Heart left ventricle (tissue), 16 donors: ENCODE measurements around the gene DDX60. TPM values are rescaled to one million over a fixed set of nuclear protein-coding genes. Genes with fewer than 3 reads are reported as not detected.
"Not testable (repeated sequence)": the region's sequence is repeated elsewhere in the genome, so short reads cannot be mapped to it uniquely, and the experiment has no call there.

Source experiments
- ATAC-seq, 4 donors: fragments of 200-7000 bp; cut with Tn5 transposase; one replicate each; pipeline ENCODE4 v1.9.1; 2020 to 2022; ENCODE audit warnings: moderate library complexity in 4 of 4, mild to moderate bottlenecking in 3 of 4, moderate number of reproducible peaks in 1 of 4
- DNase-seq, 5 donors: peaks; one replicate each; pipeline ENCODE4 v3.0.0-alpha.2; 2020
- H3K27ac ChIP-seq, 12 donors: fragments of 200-600 bp; sonication (generic) in 4 of 12; one replicate each; pipeline versions ENCODE4 v1.5.0 to v1.8.0; 2016 to 2022; ENCODE audit warnings: mild to moderate bottlenecking in 2 of 12
- H3K27me3 ChIP-seq, 9 donors: fragments of 200-600 bp; sonication (generic) in 2 of 9; one replicate each; pipeline versions ENCODE4 v1.5.1 to v1.8.0; 2016 to 2022; ENCODE audit warnings: mild to moderate bottlenecking in 3 of 9
- H3K36me3 ChIP-seq, 9 donors: fragments of 200-600 bp; sonication (generic) in 2 of 9; one replicate each; pipeline versions ENCODE4 v1.5.0 to v1.8.0; 2018 to 2022; ENCODE audit warnings: mild to moderate bottlenecking in 2 of 9
- H3K4me1 ChIP-seq, 12 donors: fragments of 200-600 bp; sonication (generic) in 4 of 12; one replicate each; pipeline versions ENCODE4 v1.5.0 to v1.8.0; 2016 to 2022; ENCODE audit warnings: mild to moderate bottlenecking in 3 of 12
- H3K4me3 ChIP-seq, 12 donors: fragments of 200-600 bp; sonication (generic) in 4 of 12; one replicate each; pipeline versions ENCODE4 v1.5.0 to v1.8.0; 2017 to 2022; ENCODE audit warnings: mild to moderate bottlenecking in 9 of 12, moderate library complexity in 4 of 12
- H3K9me3 ChIP-seq, 12 donors: fragments of 200-600 bp; sonication (generic) in 4 of 12; one replicate each; pipeline versions ENCODE4 v1.5.0 to v1.8.0; 2016 to 2022; ENCODE audit warnings: mild to moderate bottlenecking in 1 of 12
- POLR2A ChIP-seq, 2 donors: fragments of 450-650 bp; IDR thresholded peaks; one replicate each; pipeline ENCODE4 v1.6.1; 2017; ENCODE audit warnings: antibody characterized with exemption in 2 of 2, mild to moderate bottlenecking in 2 of 2, moderate library complexity in 2 of 2
- WGBS, 4 donors: extraction: QIAGEN DNeasy Blood & Tissue Kit in 2 of 4; methylation state at CpG; one replicate each; pipeline versions ENCODE4 v1.1.5 to v1.1.7; 2013 to 2018; 5-methylcytosine and 5-hydroxymethylcytosine counted together
- intact Hi-C, 10 donors: fragments of 100-400 bp; cut with DNase I; formaldehyde crosslinking; loops; one replicate each; pipeline versions ENCODE4 v1.11.1 to v1.14.2; 2022
- polyA plus RNA-seq, 2 donors: library from polyadenylated mRNA; stranded (reverse); fragments of 200-250 nt; gene quantifications; one replicate each; pipeline ENCODE4 v1.2.3, GENCODE V29; 2013
- total RNA-seq, 9 donors: library from RNA; depleted of rRNA in 2 of 9; stranded (reverse); fragments of >200 nt in 2 of 9; fragmentation: NEBNext Ultra II Directional in 3 of 9; extraction: Animal tissue kit (Norgen Biotek cat#: 25700) in 3 of 9; gene quantifications; one replicate each; pipeline versions ENCODE4 v1.1.0 to v1.2.4, GENCODE V29; 2016 to 2023
- TF ChIP-seq, protein P1 (sequence below), 12 donors: fragments of 200-600 bp; sonication (generic) in 4 of 12; IDR thresholded peaks; one replicate each; pipeline versions ENCODE4 v1.5.0 to v1.8.0; 2018 to 2022; ENCODE audit warnings: antibody characterized with exemption in 12 of 12, mild to moderate bottlenecking in 5 of 12
- donor health status: ischemic (EF 13 %, LVEDD 7.1; RV severe dilation, severe dysfunction).
- donor health status: healthy with polysubstance abuse.
- donor health status: DM: no; HTN: yes; CAD: no.
- donor health status: DM: no; HTN: no; CAD: no.
- donor health status: ischemic (EF 25% LVEDD 6.9; RV normal size, moderate dysfunction).
- donor health status: ischemic (EF 25% LVEDD 5.7; RV mildly dilated, moderate dysfunction).
- donor health status: healthy.
- donor health status: DM: yes; HTN: yes; CAD: no.
- donor health status: ischemic (EF 35%, LVEDD 5.7; RV mildly dilated, moderate dysfunction).
- donor health status: nonischemic (EF 11% LVEDD 7.7; RV severe dilation, severe dysfunction).
- donor health status: DM: yes; HTN: yes; CAD: no.
- donor health status: PGD.
- donor health status: ischemic (EF 29% LVEDD 5.4; RV normal size, mild dysfunction).
- donor health status: nonischemic (EF 23%, LVEDD 6.1; RV moderate dilation, normal function).

The DDX60 gene
- total and polyA plus RNA-seq, 11 donors: 1.4 to 27.2 (median 8.7) TPM

DNA sequence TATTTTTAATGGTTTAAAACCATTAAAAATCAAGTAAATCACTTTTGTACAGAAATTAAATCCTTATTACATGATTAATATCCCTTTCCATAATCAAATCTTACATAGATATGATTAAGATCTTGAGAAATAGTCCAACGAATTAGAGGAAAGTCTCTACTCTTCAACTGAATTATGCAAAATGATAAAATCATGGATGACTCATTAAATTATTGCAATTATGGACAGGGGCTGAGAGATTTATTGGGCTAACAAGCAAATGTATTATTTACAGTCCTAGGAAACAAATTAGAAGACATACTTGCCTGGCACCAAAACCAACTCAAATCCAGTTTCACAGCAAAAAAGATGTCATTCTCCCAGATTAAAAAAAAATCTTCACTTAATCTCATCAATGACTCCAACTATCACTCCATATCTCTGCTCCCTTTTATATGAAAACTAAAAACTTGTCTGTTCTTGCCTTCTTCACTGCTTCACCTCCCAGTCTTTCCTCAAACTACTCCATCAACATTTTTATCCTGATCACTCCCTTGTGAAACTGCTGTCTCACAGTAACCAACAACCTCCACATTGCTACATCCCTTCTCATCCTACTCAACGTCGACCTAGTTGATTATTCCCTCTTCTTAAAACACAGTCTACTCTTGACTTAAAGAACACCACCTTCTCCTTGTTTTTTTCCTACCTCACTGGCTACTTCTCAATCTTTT, 18.4 kb upstream of the DDX60 start:
- Histone ChIP-seq H3K9me3 (peaks cover 0 to 3% (median 0%) of the 10 kb centered on the region in 12 donors), H3K4me3 (no peak overlapping the region), H3K36me3 (no peaks in the 10 kb centered on the region), H3K4me1 (no peaks in the 10 kb centered on the region), H3K27ac (no peak overlapping the region), H3K27me3 (no peaks in the 10 kb centered on the region)
- intact Hi-C loops: no loop called here
- no peak for ATAC-seq
- DNase-seq: no peak
- 71 to 79% (median 74%) methylated on average over 3 of the region's 3 CpGs for WGBS, 4 donors
- TF ChIP-seq POLR2A (IDR thresholded peaks at IDR 0.05): no peak
- TF ChIP-seq, protein P1, sequence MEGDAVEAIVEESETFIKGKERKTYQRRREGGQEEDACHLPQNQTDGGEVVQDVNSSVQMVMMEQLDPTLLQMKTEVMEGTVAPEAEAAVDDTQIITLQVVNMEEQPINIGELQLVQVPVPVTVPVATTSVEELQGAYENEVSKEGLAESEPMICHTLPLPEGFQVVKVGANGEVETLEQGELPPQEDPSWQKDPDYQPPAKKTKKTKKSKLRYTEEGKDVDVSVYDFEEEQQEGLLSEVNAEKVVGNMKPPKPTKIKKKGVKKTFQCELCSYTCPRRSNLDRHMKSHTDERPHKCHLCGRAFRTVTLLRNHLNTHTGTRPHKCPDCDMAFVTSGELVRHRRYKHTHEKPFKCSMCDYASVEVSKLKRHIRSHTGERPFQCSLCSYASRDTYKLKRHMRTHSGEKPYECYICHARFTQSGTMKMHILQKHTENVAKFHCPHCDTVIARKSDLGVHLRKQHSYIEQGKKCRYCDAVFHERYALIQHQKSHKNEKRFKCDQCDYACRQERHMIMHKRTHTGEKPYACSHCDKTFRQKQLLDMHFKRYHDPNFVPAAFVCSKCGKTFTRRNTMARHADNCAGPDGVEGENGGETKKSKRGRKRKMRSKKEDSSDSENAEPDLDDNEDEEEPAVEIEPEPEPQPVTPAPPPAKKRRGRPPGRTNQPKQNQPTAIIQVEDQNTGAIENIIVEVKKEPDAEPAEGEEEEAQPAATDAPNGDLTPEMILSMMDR (IDR thresholded peaks at IDR 0.05): no peak

DNA sequence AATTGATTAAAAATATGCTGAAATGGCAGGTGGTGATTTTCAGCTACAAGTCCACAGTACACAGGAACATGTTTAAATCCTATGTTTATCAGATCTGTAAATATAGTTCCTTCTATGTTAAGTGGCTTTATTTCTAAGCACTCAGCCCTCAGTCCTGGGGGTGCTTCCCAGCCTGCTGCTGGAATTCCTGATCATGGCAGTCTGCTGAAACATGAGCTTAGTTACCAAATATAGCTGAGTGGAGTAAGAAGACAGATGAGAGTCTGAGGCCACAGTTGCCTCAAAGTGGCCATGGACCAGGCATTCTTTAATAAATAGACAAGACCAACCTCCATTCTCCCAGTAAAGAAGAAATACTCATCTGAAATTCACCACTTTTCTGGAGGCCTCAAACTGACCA, 17.1 kb upstream of the DDX60 start:
- Histone ChIP-seq H3K36me3 (no peaks in the 10 kb centered on the region), H3K4me1 (no peaks in the 10 kb centered on the region), H3K27ac (peak overlapping the region in 8 of 12 donors; percentile 3 to 61 (median 32)), H3K27me3 (no peaks in the 10 kb centered on the region), H3K4me3 (no peak overlapping the region), H3K9me3 (no peaks in the 10 kb centered on the region)
- ATAC-seq (peak; percentile 85 to 98 (median 89)), DNase-seq (peak in 4 of 5 donors; percentile 25 to 49 (median 29))
- intact Hi-C loops: no loop called here
- TF ChIP-seq, protein P1 (IDR thresholded peaks at IDR 0.05): no peak
- TF ChIP-seq POLR2A (IDR thresholded peaks at IDR 0.05): no peak

DNA sequence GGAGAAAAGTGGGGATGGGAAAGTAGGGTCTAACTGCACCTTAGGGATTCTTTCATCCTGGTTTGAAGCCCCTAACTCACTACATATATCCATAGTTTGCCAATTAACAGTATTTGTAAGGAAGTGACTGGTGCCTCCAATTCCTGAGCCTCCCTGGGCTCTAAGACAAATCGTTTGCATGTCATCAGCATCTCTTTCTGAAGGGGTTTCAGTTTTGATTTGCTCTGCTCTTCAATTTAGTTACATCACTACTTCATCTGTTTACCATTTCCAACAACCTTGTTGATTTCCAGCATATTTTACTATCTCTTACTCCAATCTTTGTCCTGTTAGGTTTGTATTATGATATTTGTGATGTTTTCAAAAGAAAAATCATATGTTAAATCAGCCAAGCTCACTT, 15.5 kb upstream of the DDX60 start:
- no peak for TF ChIP-seq POLR2A (IDR thresholded peaks at IDR 0.05)
- TF ChIP-seq, protein P1 (IDR thresholded peaks at IDR 0.05): no peak
- WGBS, 4 donors: 73 to 81% (median 74%) methylated on average over 1 of the region's 1 CpG
- no peak overlapping the region for H3K4me3 ChIP-seq
- H3K4me1 ChIP-seq: no peaks in the 10 kb centered on the region
- no peaks in the 10 kb centered on the region for H3K9me3 ChIP-seq
- ATAC-seq (no peak), DNase-seq (no peak)
- H3K27ac ChIP-seq: no peak overlapping the region
- no peaks in the 10 kb centered on the region for H3K36me3 ChIP-seq
- intact Hi-C loops: no loop called here
- no peaks in the 10 kb centered on the region for H3K27me3 ChIP-seq

DNA sequence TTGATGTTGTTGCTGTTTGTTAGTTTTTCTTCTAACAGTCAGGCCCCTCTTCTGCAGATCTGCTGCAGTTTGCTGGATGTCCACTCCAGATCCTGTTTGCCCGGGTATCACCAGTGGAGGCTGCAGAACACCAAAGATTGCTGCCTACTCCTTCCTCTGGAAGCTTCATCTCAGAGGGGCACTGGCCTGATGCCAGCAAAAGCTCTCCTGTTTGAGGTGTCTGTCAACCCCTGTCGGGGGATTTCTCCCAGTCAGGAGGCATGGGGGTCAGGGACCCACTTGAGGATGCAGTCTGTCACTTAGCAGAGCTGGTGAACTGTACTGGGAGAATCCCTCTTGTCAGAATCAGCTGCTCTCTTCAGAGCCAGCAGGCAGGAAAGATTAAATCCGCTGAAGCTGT, 12.0 kb upstream of the DDX60 start:
- H3K36me3 ChIP-seq, H3K4me3 ChIP-seq, H3K27ac ChIP-seq, H3K4me1 ChIP-seq, ATAC-seq, H3K27me3 ChIP-seq, intact Hi-C loops, H3K9me3 ChIP-seq, DNase-seq: not testable (repeated sequence)
- WGBS, 4 donors: 59 to 84% (median 67%) methylated on average over 1 to 3 of the region's 3 CpGs

DNA sequence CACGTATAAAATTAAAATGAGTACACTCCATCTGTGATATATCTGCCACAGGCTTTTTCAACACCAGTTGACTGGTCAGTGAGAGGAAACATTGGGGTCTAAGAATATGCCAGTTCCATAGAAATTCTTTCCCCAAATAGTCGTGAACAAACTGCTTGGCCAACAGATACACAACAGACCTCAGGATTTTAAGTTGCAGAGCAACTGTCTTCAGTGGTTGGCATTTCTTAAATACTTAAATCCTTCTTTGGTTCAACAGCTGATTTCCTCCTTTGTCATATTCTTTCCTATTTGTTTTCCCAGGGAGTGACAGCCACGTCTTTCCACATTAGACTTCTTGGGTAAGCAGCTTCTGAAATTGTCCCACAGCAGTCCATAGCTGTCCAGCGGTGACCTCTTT, 7.0 kb upstream of the DDX60 start:
- Histone ChIP-seq H3K9me3 (no peaks in the 10 kb centered on the region), H3K4me3 (no peak overlapping the region), H3K4me1 (no peaks in the 10 kb centered on the region), H3K36me3 (no peaks in the 10 kb centered on the region), H3K27ac (no peak overlapping the region), H3K27me3 (no peaks in the 10 kb centered on the region)
- ATAC-seq (no peak), DNase-seq (no peak)
- intact Hi-C loops: loop anchor here in 1 of 10 donors (10.0 kb wide), 1 partner anchor 149 kb away; no protein-coding TSS in a partner anchor
- 64 to 77% (median 70%) methylated on average over 4 of the region's 4 CpGs for WGBS, 4 donors
- no peak for TF ChIP-seq POLR2A (IDR thresholded peaks at IDR 0.05)
- TF ChIP-seq, protein P1 (IDR thresholded peaks at IDR 0.05): no peak
